ENCODE measurements around the gene CPZ.
A peak's percentile ranks its signal among the peaks of the same experiment; 100 is the strongest.
"Not testable (repeated sequence)": the region's sequence is repeated elsewhere in the genome, so short reads cannot be mapped to it uniquely, and the experiment has no call there.

Gene CPZ

DNA sequence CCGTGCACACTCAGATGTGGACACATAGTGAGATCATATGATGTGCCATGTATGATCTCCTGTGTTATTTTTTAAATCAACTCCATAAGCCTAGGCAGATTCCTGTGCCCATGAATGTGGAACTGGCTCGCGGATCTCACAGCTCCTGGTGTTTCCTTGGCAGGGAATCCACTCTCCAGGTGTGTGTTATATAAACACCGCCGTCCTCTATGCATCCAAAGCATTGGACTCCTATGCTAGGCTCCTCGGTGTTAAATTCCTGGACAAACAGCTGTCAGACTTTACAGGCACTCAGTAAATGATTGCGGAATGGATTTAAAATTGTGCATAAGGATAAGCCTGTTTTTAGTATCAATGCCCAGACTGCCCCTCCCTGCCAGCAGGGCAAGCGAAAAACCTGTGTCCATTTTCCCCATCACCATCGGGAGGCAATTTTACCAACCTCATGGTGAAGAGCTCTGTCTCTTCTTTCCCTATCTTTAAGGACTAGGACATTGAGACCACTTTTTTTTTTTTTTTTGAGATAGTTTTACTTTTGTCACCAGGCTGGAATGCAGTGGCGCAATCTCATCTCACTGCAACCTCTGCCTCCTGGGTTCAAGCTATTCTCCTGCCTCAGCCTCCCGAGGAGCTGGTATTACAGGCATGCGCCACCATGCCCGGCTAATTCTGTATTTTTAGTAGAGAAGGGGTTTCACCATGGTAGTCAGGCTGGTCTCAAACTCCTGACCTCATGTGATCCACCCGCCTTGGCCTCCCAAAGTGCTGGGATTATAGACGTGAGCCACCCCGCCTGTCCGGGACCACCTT lies 36.0 kb upstream of the CPZ start:
- no peak for DNase-seq (ENCODE audit: low read depth, low spot score)

DNA sequence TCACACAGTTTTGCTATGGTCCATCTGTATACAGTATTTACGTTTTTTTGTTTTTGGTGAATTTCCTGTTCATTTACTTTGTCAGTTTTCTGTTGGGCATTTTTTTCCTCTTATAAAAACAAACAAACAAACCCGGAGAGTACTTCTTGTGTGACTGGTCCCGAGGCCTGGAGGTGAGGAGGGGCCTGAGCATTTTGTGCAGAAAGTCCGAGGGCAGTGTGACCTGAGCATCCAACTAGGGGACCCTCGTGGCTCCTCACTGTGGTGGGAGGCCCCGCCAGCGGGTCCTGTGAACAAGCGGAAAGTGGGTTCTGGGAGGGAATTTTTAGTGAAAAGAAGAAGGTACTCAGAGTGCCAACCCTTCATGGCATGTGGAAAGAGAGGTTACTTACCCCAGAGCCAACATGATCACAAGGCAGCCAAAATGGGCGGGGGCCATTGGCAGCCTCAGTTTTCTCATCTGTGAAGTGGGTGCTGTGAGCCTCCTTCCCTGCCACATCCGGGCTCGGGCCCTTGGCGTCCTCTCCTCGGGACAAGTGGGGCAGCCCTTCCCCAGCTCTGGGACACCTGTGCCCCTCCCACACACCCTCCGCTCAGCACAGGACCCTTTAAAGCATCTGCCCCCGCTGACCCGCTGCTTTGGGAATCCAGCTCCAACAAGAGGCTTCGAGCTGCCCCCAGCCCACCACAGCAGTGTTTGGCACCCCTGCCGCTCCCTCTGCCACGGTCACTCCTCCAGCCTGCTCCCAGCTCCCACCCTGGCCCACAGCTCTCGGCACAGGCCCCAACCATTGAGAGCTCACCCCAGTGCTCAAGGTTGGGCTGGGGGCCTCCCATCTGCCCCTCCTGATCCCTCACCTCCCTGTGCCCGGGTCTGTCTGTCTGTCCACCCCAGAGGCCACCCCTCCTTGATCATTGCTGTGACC lies 35.2 kb upstream of the CPZ start:
- DNase-seq (ENCODE audit: low read depth, low spot score): no peak

- DNase-seq (ENCODE audit: low read depth, low spot score): no peak
Measured at GRCh38 chr4:8558080-8558960, 34.2 kb upstream of the CPZ start.

- DNase-seq (ENCODE audit: low read depth, low spot score): no peak
Measured at GRCh38 chr4:8559011-8559410, 33.6 kb upstream of the CPZ start.

DNA sequence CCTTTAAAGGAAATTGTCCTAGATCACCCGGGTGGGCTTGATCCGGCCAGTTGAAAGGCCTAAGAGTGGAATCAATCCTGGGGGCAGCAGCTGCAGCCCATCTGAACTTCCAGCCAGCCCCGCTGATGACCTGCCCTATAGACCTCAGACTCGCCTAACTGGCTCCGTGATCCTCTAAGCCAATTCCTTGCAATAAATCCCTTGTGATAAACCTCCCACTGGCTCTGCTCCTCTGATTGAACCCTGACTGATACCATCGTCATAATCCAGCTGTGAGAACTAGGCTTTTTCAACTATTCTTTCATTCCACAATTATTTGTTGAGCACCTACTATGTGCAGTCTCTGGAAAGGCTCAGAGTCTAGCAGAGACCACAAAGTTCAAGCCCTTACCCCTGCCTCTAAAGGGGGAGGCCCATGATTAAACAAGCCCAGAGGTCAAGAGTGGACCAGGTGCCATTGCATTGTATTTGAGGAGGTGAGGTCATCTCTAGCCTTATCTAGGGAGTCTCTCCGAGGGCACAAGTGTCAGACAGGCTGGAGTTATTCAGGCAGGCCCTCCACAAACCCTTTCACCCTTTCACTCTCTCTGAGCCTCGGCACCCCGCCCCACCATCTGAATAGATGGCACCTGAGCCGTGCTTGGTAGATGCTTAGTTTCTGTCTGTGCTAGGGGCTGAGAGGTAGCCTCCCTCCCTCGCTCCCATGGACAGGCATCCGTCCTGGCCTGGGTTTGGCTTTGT lies 32.9 kb upstream of the CPZ start:
- DNase-seq (ENCODE audit: low read depth, low spot score): no peak

- DNase-seq (ENCODE audit: low read depth, low spot score): peak; percentile 58
Measured at GRCh38 chr4:8560265-8561047, 32.1 kb upstream of the CPZ start.

DNA sequence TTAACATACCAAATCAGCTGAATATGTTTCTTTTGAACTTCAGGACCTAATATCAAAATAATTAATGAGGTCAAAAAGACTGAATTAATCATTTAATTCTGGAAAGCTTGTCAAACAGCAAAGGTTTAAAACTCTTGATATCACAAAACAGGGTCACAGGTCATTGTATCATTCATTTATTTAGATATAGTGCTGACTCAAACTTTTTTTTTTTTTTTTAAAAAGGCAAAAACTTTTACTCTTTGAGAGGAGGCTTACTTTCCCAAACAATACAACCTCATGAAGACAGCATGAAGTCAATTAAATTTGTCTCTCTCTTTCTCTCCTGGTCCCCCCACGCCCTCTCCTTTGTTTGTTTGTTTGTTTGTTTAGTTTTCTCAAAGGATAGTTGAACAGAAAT lies 28.0 kb upstream of the CPZ start:
- no peak for DNase-seq (ENCODE audit: low read depth, low spot score)

GRCh38 chr4:8568068-8568668 lies 24.4 kb upstream of the CPZ start:
- peak; percentile 81 for DNase-seq (ENCODE audit: low read depth, low spot score)

- DNase-seq (ENCODE audit: low read depth, low spot score): no peak
Measured at GRCh38 chr4:8570201-8570600, 22.4 kb upstream of the CPZ start.

DNA sequence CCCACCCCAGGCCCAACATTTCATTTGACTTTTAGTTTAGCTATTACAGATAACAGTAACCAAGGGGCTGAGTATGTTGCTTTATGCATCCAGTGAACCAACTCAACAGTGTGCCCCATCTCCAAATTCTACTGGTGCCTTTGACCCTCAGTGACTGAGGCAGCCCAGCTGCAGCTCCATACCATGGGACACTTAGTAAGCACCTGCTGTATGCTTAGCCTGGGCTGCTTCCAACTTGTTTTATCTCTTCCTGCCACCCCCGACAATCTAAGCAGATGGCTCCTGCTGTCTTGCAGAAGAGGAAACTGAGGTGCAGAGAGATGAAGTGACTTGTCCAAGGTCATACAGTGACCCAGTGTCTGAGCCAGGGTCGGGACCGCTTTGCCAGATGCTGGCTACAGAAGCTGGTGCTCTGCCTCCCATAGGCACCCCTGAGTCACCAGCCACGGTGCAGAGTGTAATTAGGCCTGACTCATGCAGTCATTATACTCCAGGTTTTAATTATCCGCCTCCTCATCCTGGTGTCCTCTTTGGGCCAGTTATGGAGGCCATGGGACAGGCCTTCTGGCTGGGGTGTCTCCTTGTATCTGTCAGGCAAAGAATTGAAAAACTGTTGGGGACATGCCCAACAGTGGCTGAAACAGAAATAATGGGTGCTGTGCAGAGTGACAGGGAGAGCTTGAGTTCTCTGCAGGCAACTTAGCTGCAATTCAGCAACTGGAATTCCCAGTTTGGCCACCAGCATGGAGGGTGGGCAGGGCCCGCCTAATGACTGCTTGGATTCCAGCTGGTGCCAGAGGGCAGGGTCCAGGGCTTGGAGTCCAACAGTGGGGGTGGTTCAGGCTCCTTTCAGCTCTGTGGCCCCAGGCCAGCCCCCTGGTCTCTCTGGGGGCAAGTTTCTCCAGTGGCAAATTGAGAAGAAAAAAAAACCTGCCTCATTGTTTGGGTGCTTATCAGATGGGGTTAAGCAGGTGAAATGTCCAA lies 20.6 kb upstream of the CPZ start:
- peak; percentile 87 for DNase-seq (ENCODE audit: low read depth, low spot score)

DNA sequence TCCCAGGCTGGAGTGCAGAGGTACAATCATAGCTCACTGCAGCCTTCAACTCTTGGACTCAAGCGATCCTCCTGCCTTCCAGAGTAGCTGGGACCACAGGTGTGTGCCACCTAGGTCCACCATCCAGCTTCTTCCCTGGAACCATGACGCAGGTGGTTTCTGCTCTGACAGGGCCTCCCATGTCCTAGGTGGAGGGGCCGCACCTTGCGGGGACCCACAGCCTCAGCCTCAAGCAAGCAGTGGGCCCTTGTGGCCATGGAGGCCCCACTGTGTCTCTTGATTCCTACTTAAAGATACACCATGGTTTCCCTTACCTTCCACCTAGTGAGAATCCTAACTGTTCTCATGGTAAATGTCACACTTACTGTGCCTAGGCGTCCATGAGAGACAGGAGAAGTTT lies 19.3 kb upstream of the CPZ start:
- DNase-seq (ENCODE audit: low read depth, low spot score): no peak

DNA sequence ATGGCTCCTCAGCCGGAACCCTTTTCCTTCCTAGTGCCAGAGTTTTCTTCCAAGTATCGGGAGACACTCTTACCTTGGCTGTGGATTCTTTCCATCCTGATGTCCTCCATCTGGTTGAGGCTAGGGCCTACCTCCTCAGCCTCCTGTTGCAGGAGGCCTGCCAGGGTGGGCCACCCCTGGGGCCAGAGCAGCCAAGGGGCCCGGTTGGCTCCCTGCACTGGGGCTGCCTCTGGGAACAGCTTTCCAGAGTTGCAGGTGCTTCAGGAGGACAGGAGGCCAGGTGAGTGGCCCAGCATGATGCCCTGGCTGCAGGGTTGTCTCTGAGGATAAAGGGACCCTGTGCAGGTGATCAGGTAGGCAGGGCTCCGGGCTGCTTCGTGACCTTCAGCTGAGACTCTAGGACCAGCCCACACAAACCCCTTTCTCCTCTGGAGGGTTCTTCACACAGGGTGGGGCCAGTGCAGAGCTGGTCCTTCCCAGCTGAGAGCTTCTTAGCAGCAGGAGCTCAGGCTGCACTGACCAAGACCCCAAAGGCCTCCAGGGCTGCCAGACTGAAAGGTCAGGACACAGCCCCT lies 17.7 kb upstream of the CPZ start:
- DNase-seq (ENCODE audit: low read depth, low spot score): no peak

DNA sequence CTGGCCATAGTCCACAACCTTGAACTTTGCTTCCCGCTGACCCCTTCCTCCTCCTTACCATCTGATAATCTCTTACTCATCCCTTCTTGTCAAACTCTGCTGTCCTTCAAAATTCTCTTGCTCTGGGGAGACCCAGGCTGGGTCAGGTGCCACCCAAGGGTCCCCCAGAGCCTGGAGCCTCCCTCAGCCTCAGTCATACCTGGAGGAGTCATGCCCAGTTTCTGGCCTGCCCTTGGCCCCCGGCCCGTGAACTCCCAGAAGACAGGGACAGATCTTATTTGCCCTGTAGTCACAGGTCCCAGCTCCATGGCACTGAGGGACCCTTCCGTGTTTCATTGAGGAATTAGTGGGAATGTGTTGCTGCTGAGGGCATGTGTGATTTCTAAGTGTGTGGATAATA lies 17.1 kb upstream of the CPZ start:
- no peak for DNase-seq (ENCODE audit: low read depth, low spot score)

DNA sequence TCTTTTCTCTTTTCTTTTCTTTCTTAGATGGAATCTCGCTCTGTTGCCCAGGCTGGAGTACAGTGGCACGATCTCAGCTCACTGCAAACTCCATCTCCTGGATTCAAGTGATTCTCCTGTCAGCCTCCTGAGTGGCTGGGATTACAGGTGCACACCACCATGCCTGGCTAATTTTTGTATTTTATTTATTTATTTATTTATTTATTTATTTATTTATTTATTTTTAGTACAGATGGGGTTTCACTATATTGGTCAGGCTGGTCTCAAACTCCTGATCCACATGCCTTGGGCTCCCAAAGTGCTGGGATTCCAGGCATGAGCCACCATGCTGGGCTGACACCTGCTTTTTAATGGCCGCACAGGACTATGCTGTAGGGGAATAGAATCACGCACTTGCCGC lies 16.0 kb upstream of the CPZ start:
- not testable (repeated sequence) for DNase-seq (ENCODE audit: low read depth, low spot score)

- no peak for DNase-seq (ENCODE audit: low read depth, low spot score)
Measured at GRCh38 chr4:8577046-8577445, 15.5 kb upstream of the CPZ start.

- DNase-seq (ENCODE audit: low read depth, low spot score): no peak
Measured at GRCh38 chr4:8577972-8578371, 14.6 kb upstream of the CPZ start.

GRCh38 chr4:8578717-8579116 lies 13.8 kb upstream of the CPZ start:
- DNase-seq (ENCODE audit: low read depth, low spot score): no peak

All from ELF-1 (cell line).